Activated CD4-positive, CD25-positive, alpha-beta regulatory T cell treated with anti-CD3 and anti-CD28 coated beads, Interleukin-2, amount 50 U/mL, for 24 hours (primary cell): Measurements from ENCODE around the gene PTPRT.

Source experiments
- ATAC-seq, 2 donors: fragments of 150-1000 bp; cut with Tn5 transposase; one replicate each; pipeline ENCODE4 v1.10.0; 2021; ENCODE audit warnings: mild to moderate bottlenecking in 1 of 2, moderate library complexity in 1 of 2

Gene PTPRT

DNA sequence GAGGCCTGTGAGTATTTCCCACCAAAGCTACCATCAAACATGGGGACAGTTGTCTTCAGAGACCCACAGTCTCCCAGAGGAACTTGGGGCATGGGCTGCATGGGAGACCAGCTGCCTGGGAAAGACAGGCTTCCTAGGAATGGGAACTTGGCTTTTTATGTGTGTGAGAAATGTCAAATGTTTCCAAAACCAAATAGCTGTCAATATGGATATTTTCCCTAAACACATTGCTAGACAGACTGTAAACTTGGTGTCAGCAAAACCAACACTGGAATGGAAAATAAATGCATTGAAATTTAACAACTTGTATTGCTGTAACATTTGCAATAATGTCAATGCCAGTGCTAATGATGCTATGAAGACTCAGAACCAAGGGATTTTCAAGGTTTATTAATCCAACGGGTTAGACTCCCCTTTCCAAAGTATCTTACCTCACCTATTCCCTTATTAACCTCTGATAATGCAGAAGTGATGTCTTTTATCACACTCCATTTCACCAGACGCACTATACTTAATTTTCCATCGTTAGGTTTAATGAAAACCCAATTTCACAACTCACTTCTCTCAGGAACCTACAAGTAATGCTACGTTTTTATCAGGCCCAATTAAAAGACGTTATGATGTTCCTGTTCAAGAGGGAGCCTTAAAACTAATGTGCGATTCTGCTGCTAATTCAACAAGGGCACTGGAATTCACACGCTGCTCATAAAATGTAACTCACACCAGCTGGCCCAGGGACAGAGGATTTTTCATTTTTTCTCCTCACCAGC, 1025.4 kb downstream of the PTPRT start:
- no peak for ATAC-seq

DNA sequence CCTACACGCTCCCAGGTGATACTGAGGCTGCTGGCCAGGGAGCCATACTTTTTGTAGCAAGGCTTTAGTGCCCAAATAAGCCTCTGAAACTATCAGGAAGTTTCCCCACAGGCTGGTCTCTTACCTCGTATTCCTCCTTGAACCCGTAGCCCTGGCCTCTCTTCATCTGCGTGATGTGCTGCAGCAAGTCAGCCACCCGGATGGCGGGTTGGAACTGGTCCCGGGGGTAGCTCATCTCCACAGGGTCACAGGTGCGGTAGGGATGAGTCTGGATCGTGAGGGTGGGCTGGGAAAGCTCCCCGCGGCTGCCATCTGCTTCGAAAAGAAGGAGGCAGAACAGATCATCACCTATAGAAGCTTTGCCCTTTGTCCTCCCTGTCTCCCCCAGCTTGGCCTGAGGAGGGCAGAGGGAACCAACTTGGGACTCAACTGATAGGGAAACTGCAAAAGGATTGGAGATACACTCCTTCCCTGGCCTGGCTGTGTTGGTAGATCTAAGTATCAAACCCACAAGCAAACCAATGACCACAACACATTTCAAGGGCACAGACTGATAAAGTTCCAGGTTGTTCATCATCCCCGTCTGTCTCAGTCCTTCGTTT, 1028.4 kb downstream of the PTPRT start:
- no peak for ATAC-seq

DNA sequence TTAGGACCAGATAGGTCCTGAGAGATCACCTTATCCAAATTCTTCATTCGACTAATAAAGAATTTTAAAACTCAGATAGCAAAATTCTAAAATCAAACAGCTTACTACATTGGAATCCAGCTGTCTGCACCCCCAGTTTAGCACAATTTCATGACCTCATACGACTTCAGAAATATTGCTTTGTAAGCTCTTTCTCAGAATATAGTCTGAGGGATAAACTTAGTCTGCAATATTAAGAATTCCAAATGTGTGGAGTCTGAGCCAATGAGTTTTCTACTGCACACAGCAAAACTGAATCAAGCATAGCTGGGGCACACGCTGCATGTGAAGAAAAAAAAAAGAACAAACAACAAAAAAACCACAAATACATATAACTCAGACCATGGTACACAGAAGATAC, 1029.9 kb downstream of the PTPRT start:
- no peak for ATAC-seq

DNA sequence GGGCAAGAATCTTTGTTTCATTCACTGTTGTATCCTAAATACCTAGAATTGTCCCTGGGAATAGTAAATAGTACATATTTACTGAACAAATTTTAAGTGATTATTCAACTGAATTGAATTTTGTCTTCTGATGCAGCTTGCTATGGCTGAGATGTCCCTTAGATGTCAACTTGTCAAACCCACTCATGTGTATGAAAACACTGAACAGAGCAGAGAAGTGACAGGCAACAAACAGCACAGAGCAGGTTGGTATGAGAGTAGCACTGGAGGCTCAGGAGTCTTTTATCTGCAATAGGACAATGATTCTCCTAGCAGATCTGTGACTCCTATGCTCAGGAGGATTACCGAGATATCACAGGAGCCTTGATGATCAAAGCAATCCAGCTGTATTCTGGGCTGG, 1031.4 kb downstream of the PTPRT start:
- no peak for ATAC-seq

DNA sequence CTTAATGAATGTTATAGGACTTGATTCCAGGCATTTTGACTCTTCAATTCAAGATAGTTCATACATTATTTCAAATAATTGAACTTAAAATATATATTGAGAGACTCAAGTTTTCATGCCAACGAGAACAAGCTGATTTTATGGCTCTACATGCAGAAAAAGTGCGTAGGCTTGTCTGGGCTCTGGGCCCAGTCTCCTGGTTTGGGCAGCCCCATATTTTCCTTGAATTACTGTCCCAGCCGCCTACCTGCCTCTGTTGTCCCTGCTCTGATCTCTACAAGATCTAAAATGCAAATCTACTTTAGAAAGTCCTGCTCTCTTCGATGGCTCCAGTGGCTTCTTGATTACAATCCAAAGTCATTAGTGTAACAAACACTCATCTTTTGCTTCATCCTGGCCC, 1034.1 kb downstream of the PTPRT start:
- no peak for ATAC-seq

DNA sequence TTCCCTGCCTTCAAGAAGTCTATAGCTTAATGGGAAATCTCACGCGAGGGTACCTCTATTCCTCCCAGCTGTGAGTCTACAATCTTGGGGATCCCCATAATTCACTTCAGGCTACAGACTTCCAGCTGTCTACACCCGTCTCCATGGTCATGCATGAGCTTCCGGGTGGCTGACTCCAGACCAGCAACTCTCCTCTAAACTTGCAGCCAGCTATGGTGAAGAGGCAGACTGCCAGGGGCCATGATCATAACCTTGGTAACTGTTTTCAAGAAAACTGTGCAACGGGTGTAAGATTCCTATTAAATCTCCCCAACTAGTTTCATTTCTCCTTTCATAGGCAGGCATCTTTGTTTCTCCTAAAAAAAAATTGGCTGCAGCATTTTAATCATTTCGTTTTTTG, 1037.1 kb downstream of the PTPRT start:
- no peak for ATAC-seq

DNA sequence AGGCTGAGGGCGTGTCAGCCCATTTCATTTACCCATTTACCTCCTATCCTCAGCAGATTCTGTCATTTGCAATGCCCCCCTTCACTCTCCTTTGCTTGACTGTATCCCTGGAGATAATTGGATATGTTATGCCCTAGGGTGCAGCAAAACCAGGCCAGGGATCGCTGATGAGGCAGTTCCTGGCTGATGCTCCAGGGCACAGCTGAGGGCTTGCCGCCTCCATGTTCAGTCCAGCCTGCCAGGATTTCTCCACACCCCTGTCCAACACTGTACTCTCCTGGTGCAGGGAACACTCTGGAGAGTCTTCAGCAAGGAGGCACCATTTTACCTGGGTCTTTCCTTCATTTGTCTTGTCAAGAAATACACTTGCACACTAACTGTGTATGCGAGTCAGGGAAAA, 1039.5 kb downstream of the PTPRT start:
- ATAC-seq, result no peak

DNA sequence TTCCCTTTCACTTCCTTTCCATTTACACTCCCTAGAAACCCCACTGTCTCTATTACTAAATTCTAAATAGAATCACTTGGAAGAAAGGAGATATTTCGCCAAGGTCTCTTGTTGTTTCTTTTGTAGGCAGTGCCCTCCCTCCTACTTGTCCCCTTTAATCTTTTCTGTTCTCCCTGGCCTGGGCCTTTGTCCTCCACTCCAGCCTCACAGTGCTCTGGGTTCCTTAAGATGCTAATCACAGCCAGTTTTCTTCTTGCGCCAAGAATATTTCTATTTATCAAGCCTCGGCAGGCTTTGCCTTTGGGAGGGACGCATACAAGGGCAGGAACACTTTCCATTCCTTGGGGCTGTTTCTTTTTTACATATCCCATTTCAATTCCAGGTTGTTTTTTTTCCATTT, 1051.0 kb downstream of the PTPRT start:
- no peak for ATAC-seq

DNA sequence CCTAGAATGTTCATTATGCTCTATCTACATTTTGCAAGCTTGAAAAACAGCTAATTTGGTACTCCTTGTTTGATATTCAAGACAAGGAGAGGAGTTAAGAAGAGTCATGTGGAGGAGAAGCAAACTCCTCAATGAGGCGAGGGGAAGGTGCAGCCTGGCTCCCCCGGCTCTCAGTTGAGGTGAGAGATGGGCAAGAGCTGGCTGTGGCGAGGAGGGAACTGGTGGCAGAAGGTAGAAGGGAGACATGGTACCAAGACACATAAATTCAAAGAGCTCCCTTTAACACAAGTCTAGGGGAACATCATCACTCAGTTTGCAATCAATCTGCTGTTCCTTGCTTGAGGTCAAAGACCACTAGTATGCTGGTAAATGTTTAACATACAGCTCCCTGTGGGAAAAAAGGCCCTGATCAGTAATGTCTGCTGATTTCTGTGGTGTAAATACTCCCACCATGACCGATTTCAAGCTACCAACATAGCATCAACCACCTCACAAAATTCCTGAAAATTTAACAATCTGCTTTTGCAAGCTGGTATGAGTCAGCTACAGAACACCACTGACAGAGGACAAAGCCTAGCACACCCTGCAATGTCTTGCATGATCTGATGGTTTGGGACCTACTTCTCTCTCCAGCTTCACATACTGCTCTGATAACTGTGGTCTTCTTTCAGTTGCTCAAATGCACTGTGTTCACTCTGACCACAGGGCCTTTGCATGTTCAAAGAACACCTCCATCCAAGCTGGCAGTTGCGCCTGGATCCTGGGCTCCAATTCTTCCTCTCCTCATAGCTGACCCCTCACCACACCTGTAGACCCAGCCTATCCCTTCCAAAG, 1055.2 kb downstream of the PTPRT start:
- ATAC-seq, result no peak

DNA sequence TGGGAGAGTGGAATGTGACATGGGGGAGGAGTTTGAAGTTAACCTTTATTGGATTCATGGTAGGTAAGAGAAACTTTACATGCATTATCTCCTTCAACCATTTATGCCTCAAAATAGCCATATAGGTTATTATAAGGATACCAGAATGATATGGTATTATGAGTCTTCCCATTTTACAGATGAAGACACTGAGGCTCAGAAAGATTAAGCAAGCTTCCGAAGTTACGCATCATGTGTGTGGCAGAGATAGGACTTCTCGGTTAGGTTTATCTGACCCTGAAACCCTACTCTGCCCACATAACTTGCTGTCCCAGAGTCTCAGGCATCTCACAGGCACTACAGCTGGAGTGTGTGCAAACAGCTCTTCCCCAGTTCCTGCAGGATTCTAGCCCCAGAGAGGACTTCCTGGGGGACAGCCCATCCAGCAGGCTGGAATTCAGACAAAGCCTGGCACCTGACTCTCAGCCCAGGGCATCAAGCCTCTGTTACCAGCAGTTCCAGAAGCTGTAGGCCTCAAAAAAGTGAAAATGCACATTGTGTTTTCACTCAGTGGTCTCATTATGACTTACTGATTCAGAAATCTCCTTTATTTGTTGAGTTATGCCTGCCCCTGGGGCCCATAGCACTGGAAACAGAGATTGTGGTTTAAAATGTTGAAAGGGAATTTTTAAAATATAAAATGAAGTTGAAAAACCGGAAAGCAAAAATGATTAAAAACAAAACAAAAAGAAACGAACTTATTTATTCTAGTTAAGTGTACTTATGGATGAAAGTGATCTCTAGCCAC, 1058.7 kb downstream of the PTPRT start:
- no peak for ATAC-seq

DNA sequence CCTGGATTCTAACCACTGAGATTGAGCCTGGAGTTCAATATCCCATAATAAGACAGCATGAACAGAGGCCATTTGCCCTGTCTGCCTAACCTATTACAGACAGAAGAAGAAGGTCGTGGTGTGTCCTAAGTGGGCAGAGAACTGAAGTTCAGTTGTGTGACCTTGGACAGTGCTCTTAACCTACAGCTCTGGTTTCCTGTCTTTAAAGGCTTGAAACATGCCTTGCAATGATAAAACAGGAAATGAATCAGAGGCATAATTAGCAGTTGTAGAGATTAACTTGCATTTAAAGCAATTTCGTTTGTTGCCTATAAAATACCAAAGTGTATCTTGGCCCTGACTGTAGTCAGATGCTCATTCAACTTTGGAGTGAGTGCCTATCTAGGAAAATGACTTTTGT, 1064.3 kb downstream of the PTPRT start:
- no peak for ATAC-seq

DNA sequence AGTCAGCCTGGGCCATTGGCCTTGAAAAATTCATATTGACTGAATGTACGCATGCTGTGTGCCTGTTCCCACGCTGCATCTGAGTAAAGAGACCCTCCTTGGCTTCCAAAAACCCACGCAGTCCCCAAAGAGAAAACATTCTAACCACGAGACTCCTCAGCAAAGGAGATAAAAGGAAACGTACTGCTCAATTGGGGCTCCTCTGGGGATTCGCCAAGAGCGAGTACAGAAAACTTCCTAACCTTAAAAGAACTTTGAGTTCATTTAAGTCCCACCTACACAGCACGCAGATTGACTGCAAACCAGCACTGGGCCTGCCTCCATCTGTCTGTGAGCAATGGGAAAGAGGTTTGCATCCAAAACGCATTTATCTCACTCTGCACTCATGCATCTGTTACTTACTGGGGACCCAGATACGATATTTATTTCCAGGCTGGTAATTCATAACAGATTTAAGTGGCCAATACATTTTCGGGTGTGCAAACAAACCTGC, 1065.7 kb downstream of the PTPRT start:
- ATAC-seq, result no peak

DNA sequence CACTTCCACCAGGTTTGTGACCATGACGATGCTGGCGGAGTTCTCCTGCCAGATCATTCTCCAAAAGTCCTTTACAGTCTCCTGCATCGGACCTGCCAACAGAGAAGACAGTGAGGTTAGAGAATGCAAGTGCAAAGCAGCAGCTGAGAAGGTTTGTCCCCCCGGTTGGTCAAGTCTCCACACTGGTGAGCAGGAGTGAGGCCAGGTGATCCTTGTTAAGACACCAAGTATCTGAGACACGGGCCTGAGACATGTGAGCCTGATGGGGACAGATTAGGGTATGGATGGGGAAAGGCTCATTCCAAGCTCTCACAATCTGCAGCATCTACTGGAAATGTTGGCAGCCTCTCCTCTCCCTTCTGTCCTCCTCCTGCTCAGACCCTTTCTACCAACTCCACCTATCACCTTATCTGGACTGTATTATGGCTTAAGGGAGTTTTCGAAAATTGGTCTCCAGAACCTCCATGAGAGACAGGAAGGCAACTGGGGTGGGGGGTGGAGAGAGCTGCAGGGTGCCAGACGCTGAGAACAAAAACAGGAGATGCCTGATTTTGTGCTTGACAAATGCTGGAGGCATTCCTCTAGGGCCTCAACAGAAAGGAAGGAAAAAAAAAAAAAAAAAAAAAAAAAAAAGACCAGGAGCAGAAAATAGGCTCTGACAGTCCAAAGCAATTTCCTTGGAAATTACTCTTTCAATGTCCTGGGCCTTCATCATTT, 1071.1 kb downstream of the PTPRT start:
- no peak for ATAC-seq

DNA sequence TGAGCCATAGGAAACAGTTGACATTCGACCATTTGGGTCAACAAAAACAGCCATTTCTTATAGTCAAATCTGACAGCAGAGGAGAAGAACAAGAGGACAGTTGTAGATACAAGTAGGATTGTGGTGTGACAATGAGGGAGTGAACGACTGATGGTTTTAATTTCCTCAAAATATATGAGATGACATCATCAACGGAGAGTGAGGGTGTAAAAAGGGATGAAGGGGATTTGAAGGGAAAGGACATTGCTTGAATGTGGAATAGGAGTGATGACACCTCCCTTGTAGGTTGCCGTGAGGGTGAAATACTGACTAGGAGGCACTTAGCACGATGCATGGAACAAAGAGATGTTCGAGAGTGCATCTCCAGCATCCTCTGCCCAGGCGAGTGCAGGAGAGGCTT, 1071.7 kb downstream of the PTPRT start:
- no peak for ATAC-seq

DNA sequence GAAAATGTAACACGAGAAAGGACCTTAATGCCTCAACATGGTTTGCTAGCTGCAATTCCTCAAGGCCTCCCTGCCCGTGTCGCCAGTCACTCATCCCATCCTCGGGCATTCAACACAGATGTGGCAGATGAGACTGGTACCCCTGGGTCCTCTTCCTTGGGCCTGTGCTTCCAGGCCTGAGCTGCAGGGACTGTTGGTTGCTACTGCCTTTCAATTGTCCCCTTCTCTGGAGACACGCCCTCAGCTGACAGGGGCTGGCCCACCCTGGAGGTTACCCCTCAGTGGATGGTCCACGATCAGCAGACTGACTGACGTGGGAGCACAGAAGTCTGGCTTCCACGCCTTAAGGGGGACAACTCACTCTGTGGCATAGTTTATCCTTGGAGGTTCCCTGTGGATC, 1076.5 kb downstream of the PTPRT start:
- ATAC-seq, result no peak

DNA sequence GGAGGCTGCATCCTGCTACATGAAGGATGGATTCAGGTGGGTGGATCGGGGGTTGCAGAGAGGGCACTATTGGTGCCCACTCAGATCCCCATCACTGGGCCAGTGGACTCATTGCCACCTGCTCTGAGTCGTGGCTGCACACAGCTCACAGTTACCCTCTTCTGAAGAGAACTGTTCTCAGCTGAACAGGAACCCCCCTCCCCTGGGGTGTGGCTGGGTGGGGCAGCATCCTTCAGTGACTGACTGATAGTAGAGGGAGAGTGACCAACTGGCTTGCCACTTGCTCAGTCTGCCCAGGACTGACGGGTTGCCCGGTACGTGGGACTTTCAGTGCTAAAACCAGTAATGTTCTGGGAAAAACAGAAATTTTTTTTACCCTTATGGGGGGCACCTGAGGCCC, 1077.5 kb downstream of the PTPRT start:
- ATAC-seq, result no peak

DNA sequence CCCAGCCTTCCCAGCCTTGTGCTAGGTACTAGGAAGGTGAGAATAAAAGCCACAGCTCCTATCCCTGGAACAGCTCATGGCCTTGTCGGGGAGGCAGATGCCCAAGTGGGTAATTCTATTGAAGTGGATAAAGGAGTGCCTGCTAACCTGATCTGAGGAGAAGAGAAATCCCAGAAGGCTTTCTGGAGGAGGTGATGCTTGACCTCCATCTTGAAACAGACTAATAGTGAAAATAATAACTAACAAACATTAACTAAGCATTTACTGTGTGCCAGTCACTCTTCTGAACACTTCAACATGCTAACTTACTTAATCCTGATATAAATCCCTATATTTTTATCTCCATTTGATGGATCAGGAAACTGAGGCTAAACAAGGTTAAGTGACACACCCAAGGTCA, 1078.4 kb downstream of the PTPRT start:
- ATAC-seq, result no peak

DNA sequence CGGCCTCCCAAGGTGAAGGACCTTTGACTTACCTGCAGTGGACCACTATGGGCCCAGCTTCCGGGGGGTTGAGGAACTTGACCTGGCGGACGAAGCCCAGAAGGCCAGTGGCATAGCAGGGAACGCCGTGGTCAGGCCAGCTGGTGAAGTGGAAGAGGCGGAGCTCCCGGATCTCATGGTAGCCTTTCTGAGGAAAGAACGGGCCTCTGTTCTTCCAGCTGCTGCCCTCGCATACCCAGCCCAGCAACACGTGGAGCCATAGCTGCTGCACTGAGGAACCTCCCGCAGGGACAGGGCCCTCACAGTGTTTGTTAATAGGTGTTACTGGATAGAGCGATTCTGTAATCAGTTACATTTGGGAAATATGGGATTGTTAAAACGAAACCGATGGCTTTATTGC, 1079.4 kb downstream of the PTPRT start:
- no peak for ATAC-seq

DNA sequence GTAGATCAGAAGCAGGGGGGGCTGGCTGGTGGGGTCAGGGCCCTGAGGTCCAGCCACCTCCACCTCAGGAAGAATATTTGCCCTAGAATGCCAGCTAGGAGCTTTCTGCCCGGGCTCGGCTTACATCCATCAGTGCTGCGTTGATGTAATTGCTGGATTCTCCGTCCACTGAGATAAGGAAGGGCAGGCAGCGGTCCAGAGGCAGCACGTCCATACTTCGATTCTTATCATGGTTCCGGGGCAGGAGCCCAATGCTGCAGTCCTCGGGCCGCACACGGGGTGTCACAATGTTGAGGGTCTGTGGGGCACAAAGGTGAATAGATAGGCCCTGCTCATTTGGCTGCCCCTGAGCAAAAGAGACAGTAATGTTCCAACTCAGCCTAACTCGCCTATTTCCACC, 1087.7 kb downstream of the PTPRT start:
- ATAC-seq, result no peak

DNA sequence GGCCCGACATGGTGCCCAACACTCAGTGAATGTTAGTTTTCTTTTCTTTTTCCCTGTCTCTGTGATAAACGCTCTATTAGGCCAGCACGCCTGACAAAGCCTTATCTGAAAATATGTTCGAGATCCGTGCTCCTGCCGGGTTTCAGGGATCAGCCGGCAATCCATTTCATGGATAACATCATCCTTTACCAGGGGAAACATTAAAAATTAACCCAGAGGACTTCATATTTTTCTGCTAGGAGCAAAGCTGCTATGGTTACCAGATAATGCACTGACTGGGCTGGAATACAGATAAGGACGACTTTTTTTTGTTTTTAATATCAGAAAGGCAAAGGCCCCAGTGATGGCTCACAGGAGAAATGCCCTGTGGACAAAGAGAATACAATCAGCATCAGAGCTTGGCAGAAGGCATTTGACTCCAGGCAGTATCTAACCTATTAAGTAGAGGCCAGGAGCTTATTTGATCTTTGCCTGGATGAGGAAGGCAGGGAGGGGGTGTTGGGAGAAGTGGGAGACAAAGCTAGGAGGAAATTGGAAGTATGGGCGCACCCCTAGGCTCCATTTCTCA, 1089.5 kb downstream of the PTPRT start:
- no peak for ATAC-seq

DNA sequence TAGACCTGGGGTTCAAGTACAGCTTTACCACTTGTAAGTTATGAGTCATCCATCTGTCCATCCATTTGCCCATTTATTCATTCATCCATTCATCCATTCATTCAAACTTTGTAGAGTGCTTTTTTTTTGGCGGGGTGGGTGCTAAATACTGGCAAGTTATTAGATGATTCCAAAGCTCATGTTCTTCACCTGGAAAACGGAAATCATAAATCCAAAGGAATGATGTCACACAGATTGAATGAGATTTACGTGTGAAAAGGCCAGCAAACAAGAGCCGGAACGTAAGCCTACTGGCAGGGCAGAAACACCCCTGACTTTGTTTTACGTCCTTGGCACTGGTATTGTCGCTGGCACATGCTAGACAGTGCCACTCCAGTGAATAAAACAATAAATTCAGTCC, 1090.6 kb downstream of the PTPRT start:
- ATAC-seq, result no peak

DNA sequence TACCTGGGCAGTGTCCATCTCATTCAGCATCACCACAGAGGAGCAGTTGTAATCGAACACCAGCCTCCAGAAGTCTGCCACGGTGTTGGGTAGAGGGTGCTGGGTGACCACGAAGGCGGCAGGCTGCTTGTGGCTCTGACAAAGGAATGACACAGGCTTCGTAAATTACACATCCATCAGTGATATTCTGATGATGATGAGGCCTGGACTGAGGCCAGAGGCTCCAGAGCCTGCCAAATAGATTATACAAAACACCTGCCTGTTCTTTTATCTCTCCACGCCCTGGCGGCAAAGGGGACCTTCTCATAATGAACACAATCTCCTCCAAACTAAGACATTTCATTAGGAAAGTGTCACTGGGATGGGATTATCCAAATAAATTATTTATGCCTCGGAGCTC, 1091.3 kb downstream of the PTPRT start:
- ATAC-seq, result no peak
